ENCODE data around the gene ZNF205. TPM values are rescaled to one million over a fixed set of nuclear protein-coding genes. Genes with fewer than 3 reads are reported as not detected.

Gene ZNF205
- total RNA-seq (2014; rRNA removed) (19.0 and 27.0 TPM in 2 replicates), Bru-seq, nascent RNA (percentile 52 among the genes with signal in this experiment), BruChase-seq, experiment 1, labeled RNA remaining after a 6-hour chase (percentile 67 among the genes with signal in this experiment), BruChase-seq, experiment 2, labeled RNA remaining after a 2-hour chase (percentile 62 among the genes with signal in this experiment)
- long read RNA-seq, partial matches to known transcripts = 11 of 19 reads
- long read RNA-seq, other reads (novel, unspliced or antisense) = 3 of 19 reads

GRCh38 chr16:3112058-3112880 lies at the start of gene ZNF205:
Gene ZNF205 (plus strand): TSS chr16:3112586. CDS start chr16:3113431, 845 bp downstream.
- TF ChIP-seq EZH2phosphoT487 (IDR thresholded peaks at IDR 0.05; ENCODE audit: borderline replicate concordance, low read length) (no peak), EZH2 (IDR thresholded peaks at IDR 0.05; ENCODE audit: low read length, unreplicated experiment) (no peak), CTCF (conservative IDR thresholded peaks at IDR 0.05; ENCODE audit: low read depth, low read length) (no peak)
- peaks cover 16% of the 10 kb centered on the region for H3K4me1 ChIP-seq (ENCODE audit: insufficient read depth, low read length)
- no peaks in the 10 kb centered on the region for H4K20me1 ChIP-seq (ENCODE audit: low read length)
- H3K4me3 ChIP-seq (ENCODE audit: low read length) = peak within 1 kb of the TSS; percentile 91
- TSS peak; percentile 79 for BruUV-seq (replicated peaks)
- no peaks in the 10 kb centered on the region for H3K9me2 ChIP-seq (replicated peaks; ENCODE audit: low read length)
- peak within 1 kb of the TSS; percentile 87 for H3K9ac ChIP-seq (ENCODE audit: low read length)
- CTCF ChIA-PET = interaction anchor here (0.7 kb wide), 1 partner anchor 10 kb away, joined by 5 read pairs; no protein-coding TSS in a partner anchor
- H2AFZ ChIP-seq (ENCODE audit: low read length) = peak within 1 kb of the TSS; percentile 77
- no peaks in the 10 kb centered on the region for H3K9me3 ChIP-seq (ENCODE audit: low read length)
- POLR2A ChIA-PET (ENCODE audit: unreplicated experiment) = no interaction called here
- DNase-seq (peak; percentile 79), ATAC-seq (peak; percentile 93)
- no peaks in the 10 kb centered on the region for H3K36me3 ChIP-seq (ENCODE audit: low read depth, low read length)
- no peaks in the 10 kb centered on the region for H3F3A ChIP-seq (ENCODE audit: low read length, unreplicated experiment)
- intact Hi-C loops (cut with micrococcal nuclease) = no loop called here
- peak within 1 kb of the TSS; percentile 95 for H3K4me2 ChIP-seq (ENCODE audit: low read length)
- peaks cover 26% of the 10 kb centered on the region for H3K79me2 ChIP-seq (ENCODE audit: low read length)
- H3K27me3 ChIP-seq (ENCODE audit: low read length) = no peaks in the 10 kb centered on the region
- H3K27ac ChIP-seq (ENCODE audit: low read length) = no peak within 1 kb of the TSS

GRCh38 chr16:3063625-3064386 lies 48.6 kb upstream of the ZNF205 start:
- H3K4me3 ChIP-seq (ENCODE audit: low read length) = no peak overlapping the region
- H2AFZ ChIP-seq (ENCODE audit: low read length) = no peak overlapping the region
- no peak overlapping the region for H3K4me2 ChIP-seq (ENCODE audit: low read length)
- H3K9me3 ChIP-seq (ENCODE audit: low read length) = no peaks in the 10 kb centered on the region
- no TSS peak for BruUV-seq (replicated peaks)
- no peak for ATAC-seq
- no peak overlapping the region for H3K27ac ChIP-seq (ENCODE audit: low read length)
- no peak for TF ChIP-seq EZH2phosphoT487 (IDR thresholded peaks at IDR 0.05; ENCODE audit: borderline replicate concordance, low read length)
- no peak for TF ChIP-seq CTCF (conservative IDR thresholded peaks at IDR 0.05; ENCODE audit: low read depth, low read length)
- TF ChIP-seq EZH2 (IDR thresholded peaks at IDR 0.05; ENCODE audit: low read length, unreplicated experiment) = no peak
- H3K79me2 ChIP-seq (ENCODE audit: low read length) = no peaks in the 10 kb centered on the region
- H3K9ac ChIP-seq (ENCODE audit: low read length) = no peak overlapping the region
- no peaks in the 10 kb centered on the region for H3K36me3 ChIP-seq (ENCODE audit: low read depth, low read length)
- no peaks in the 10 kb centered on the region for H3K27me3 ChIP-seq (ENCODE audit: low read length)
- ChIA-PET CTCF (interaction anchor here (0.7 kb wide), 1 partner anchor 297 kb away, joined by 3 read pairs; no protein-coding TSS in a partner anchor), POLR2A (ENCODE audit: unreplicated experiment) (no interaction called here)
- no peaks in the 10 kb centered on the region for H3K9me2 ChIP-seq (replicated peaks; ENCODE audit: low read length)
- H3F3A ChIP-seq (ENCODE audit: low read length, unreplicated experiment) = no peaks in the 10 kb centered on the region
- H4K20me1 ChIP-seq (ENCODE audit: low read length) = no peaks in the 10 kb centered on the region
- intact Hi-C loops (cut with micrococcal nuclease) = no loop called here
- H3K4me1 ChIP-seq (ENCODE audit: insufficient read depth, low read length) = peaks cover 11% of the 10 kb centered on the region
- DNase-seq = no peak
